Measurements from ENCODE around the gene ARL8B.

Gene ARL8B

GRCh38 chr3:5149306-5149880 is 27.3 kb downstream of the ARL8B start:
- DNase-seq (ENCODE audit: low read depth in 1 of 2, low spot score in 1 of 2) = no peak
- Histone ChIP-seq H3K27ac (replicated peaks) (no peak overlapping the region), H3K27me3 (ENCODE audit: insufficient read depth, poor library complexity, severe bottlenecking) (no peaks in the 10 kb centered on the region), H3K4me3 (replicated peaks; ENCODE audit: insufficient read depth, low read length) (no peak overlapping the region)
- TF ChIP-seq SPI1 (IDR thresholded peaks at IDR 0.05; ENCODE audit: borderline replicate concordance, low read depth) (no peak), GABPA (IDR thresholded peaks at IDR 0.05; ENCODE audit: low read depth) (no peak), POLR2AphosphoS5 (IDR thresholded peaks at IDR 0.05; ENCODE audit: low read depth) (no peak), CTCF (IDR thresholded peaks at IDR 0.05; ENCODE audit: insufficient read depth, low read length) (no peak)
- TF ChIP-seq, protein P1, sequence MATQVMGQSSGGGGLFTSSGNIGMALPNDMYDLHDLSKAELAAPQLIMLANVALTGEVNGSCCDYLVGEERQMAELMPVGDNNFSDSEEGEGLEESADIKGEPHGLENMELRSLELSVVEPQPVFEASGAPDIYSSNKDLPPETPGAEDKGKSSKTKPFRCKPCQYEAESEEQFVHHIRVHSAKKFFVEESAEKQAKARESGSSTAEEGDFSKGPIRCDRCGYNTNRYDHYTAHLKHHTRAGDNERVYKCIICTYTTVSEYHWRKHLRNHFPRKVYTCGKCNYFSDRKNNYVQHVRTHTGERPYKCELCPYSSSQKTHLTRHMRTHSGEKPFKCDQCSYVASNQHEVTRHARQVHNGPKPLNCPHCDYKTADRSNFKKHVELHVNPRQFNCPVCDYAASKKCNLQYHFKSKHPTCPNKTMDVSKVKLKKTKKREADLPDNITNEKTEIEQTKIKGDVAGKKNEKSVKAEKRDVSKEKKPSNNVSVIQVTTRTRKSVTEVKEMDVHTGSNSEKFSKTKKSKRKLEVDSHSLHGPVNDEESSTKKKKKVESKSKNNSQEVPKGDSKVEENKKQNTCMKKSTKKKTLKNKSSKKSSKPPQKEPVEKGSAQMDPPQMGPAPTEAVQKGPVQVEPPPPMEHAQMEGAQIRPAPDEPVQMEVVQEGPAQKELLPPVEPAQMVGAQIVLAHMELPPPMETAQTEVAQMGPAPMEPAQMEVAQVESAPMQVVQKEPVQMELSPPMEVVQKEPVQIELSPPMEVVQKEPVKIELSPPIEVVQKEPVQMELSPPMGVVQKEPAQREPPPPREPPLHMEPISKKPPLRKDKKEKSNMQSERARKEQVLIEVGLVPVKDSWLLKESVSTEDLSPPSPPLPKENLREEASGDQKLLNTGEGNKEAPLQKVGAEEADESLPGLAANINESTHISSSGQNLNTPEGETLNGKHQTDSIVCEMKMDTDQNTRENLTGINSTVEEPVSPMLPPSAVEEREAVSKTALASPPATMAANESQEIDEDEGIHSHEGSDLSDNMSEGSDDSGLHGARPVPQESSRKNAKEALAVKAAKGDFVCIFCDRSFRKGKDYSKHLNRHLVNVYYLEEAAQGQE (IDR thresholded peaks at IDR 0.05; ENCODE audit: insufficient replicate concordance, low read depth) = no peak

GRCh38 chr3:5151586-5151985 is 29.5 kb downstream of the ARL8B start:
- Histone ChIP-seq H3K4me3 (replicated peaks; ENCODE audit: insufficient read depth, low read length) (no peak overlapping the region), H3K27ac (replicated peaks) (no peak overlapping the region), H3K27me3 (ENCODE audit: insufficient read depth, poor library complexity, severe bottlenecking) (no peaks in the 10 kb centered on the region)
- DNase-seq (ENCODE audit: low read depth in 1 of 2, low spot score in 1 of 2) = no peak
- TF ChIP-seq GABPA (IDR thresholded peaks at IDR 0.05; ENCODE audit: low read depth) = no peak
- no peak for TF ChIP-seq CTCF (IDR thresholded peaks at IDR 0.05; ENCODE audit: insufficient read depth, low read length)
- TF ChIP-seq, protein P1 (IDR thresholded peaks at IDR 0.05; ENCODE audit: insufficient replicate concordance, low read depth) = no peak
- TF ChIP-seq SPI1 (IDR thresholded peaks at IDR 0.05; ENCODE audit: borderline replicate concordance, low read depth) = no peak
- TF ChIP-seq POLR2AphosphoS5 (IDR thresholded peaks at IDR 0.05; ENCODE audit: low read depth) = no peak

- no peaks in the 10 kb centered on the region for H3K27me3 ChIP-seq (ENCODE audit: insufficient read depth, poor library complexity, severe bottlenecking)
- no peak for DNase-seq (ENCODE audit: low read depth in 1 of 2, low spot score in 1 of 2)
- TF ChIP-seq, protein P1 (IDR thresholded peaks at IDR 0.05; ENCODE audit: insufficient replicate concordance, low read depth) = no peak
- TF ChIP-seq SPI1 (IDR thresholded peaks at IDR 0.05; ENCODE audit: borderline replicate concordance, low read depth) (no peak), GABPA (IDR thresholded peaks at IDR 0.05; ENCODE audit: low read depth) (no peak), CTCF (IDR thresholded peaks at IDR 0.05; ENCODE audit: insufficient read depth, low read length) (no peak), POLR2AphosphoS5 (IDR thresholded peaks at IDR 0.05; ENCODE audit: low read depth) (no peak)
- no peak overlapping the region for H3K4me3 ChIP-seq (replicated peaks; ENCODE audit: insufficient read depth, low read length)
- no peak overlapping the region for H3K27ac ChIP-seq (replicated peaks)
Observed at GRCh38 chr3:5153074-5153473, 31.0 kb downstream of the ARL8B start.

All from HL-60 (cell line).